Measurements from ENCODE around the gene FBXL17.

GRCh38 chr5:108409786-108410185 is 27.9 kb upstream of the FBXL17 start:
- no peak for TF ChIP-seq EP300 (IDR thresholded peaks at IDR 0.05)
- TF ChIP-seq CTCF (IDR thresholded peaks at IDR 0.05) = no peak
- no peak for TF ChIP-seq POLR2A (IDR thresholded peaks at IDR 0.05)
- no peak for TF ChIP-seq POLR2AphosphoS5 (IDR thresholded peaks at IDR 0.05)
